Neural cell (in vitro differentiated cells): ENCODE measurements around the gene GPR42. TPM values are rescaled to one million over a fixed set of nuclear protein-coding genes. Genes with fewer than 3 reads are reported as not detected.

ENCODE experiments used
- H2AFZ ChIP-seq: fragments of 200-600, 300-800 bp; sonication (generic), shearing (Covaris generic); 2 replicates; pipeline ENCODE4 v1.6.0; 2014; ENCODE audit warnings: low read depth, mild to moderate bottlenecking, antibody characterized with exemption, low read length, moderate library complexity
- H3F3A ChIP-seq: fragments of 200-600 bp; shearing (Covaris generic); 2 replicates; pipeline ENCODE4 v1.6.1; 2016; ENCODE audit warnings: mild to moderate bottlenecking, moderate library complexity, mixed read lengths, antibody characterized with exemption, low read length; ENCODE audit not compliant: insufficient read depth, poor library complexity, severe bottlenecking
- H3K27ac ChIP-seq: fragments of 200-600, 300-800 bp; sonication (generic), shearing (Covaris generic); 2 replicates; pipeline ENCODE4 v1.5.1; 2014; ENCODE audit warnings: mild to moderate bottlenecking, low read length, moderate library complexity
- H3K27me3 ChIP-seq: fragments of 300-800, 200-600 bp; sonication (generic), shearing (Covaris generic); 2 replicates; pipeline ENCODE4 v1.6.0; 2014; ENCODE audit warnings: mild to moderate bottlenecking, low read depth, low read length, moderate library complexity; ENCODE audit not compliant: insufficient read depth
- H3K36me3 ChIP-seq: fragments of 300-800, 200-600 bp; sonication (generic), shearing (Covaris generic); 2 replicates; pipeline ENCODE4 v1.5.1; 2014; ENCODE audit warnings: mild to moderate bottlenecking, antibody characterized with exemption, low read length, moderate library complexity; ENCODE audit not compliant: insufficient read depth
- H3K4me2 ChIP-seq: fragments of 300-800, 200-600 bp; sonication (generic), shearing (Covaris generic); 2 replicates; pipeline ENCODE4 v1.6.0; 2014; ENCODE audit warnings: mild to moderate bottlenecking, low read length
- H3K4me3 ChIP-seq: fragments of 300-800, 200-600 bp; sonication (generic), shearing (Covaris generic); 2 replicates; pipeline ENCODE4 v1.5.1; 2014; ENCODE audit warnings: mild to moderate bottlenecking, low read length, moderate library complexity
- H3K79me2 ChIP-seq: fragments of 200-600 bp; shearing (Covaris generic); replicated peaks from 2 replicates; pipeline ENCODE4 v1.6.0; 2014; ENCODE audit warnings: mild to moderate bottlenecking, low read length, moderate library complexity; ENCODE audit not compliant: insufficient read depth
- H3K9ac ChIP-seq: fragments of 300-800, 200-600 bp; sonication (generic), shearing (Covaris generic); 2 replicates; pipeline ENCODE4 v1.6.1; 2016; ENCODE audit warnings: mild to moderate bottlenecking, low read length, mixed read lengths
- H3K9me2 ChIP-seq: fragments of 200-600 bp; shearing (Covaris generic); 2 replicates; pipeline ENCODE4 v1.6.1; 2016; ENCODE audit warnings: mild to moderate bottlenecking, low read length, mixed read lengths; ENCODE audit not compliant: insufficient read depth
- H3K9me3 ChIP-seq: fragments of 200-600, 300-800 bp; sonication (generic), shearing (Covaris generic); 2 replicates; pipeline ENCODE4 v1.6.1; 2016; ENCODE audit warnings: mild to moderate bottlenecking, mixed run types, low read length, moderate library complexity, mixed read lengths
- H4K20me1 ChIP-seq: fragments of 200-600 bp; shearing (Covaris generic); 2 replicates; pipeline ENCODE4 v1.6.1; 2016; ENCODE audit warnings: mild to moderate bottlenecking, mixed run types; ENCODE audit not compliant: insufficient read depth
- EP300 ChIP-seq: fragments of 450-650 bp; conservative IDR thresholded peaks from 2 replicates; pipeline ENCODE4 v1.6.1; 2014; ENCODE audit warnings: antibody characterized with exemption, mild to moderate bottlenecking, moderate library complexity; ENCODE audit not compliant: poor library complexity, severe bottlenecking
- EZH2 ChIP-seq: fragments of 200-600, 300-800 bp; shearing (Covaris generic), sonication (generic); IDR thresholded peaks from 2 replicates; pipeline ENCODE4 v1.6.1; 2014; ENCODE audit warnings: antibody characterized with exemption, low read length, borderline replicate concordance, mild to moderate bottlenecking; ENCODE audit not compliant: insufficient read depth, poor library complexity, severe bottlenecking
- MXI1 ChIP-seq: fragments of 450-650 bp; conservative IDR thresholded peaks from 2 replicates; pipeline ENCODE4 v1.6.1; 2014; ENCODE audit warnings: antibody characterized with exemption, mild to moderate bottlenecking; ENCODE audit not compliant: poor library complexity, severe bottlenecking
- POLR2AphosphoS5 ChIP-seq: IDR thresholded peaks from 2 replicates; pipeline ENCODE4 v1.6.1; 2012
- RAD21 ChIP-seq: fragments of 450-650 bp; conservative IDR thresholded peaks from 2 replicates; pipeline ENCODE4 v1.6.1; 2014; ENCODE audit warnings: antibody characterized with exemption, mild to moderate bottlenecking, moderate library complexity
- SMC3 ChIP-seq: fragments of 450-650 bp; conservative IDR thresholded peaks from 2 replicates; pipeline ENCODE4 v1.6.1; 2014; ENCODE audit warnings: antibody characterized with exemption, mild to moderate bottlenecking, moderate library complexity; ENCODE audit not compliant: poor library complexity
- TAF1 ChIP-seq: IDR thresholded peaks from 2 replicates; pipeline ENCODE4 v1.6.1; 2012; ENCODE audit warnings: low read depth
- polyA plus RNA-seq: library from polyadenylated mRNA; depleted of rRNA; stranded (reverse); fragments of >200 nt; gene quantifications from 2 replicates; pipeline ENCODE4 v1.2.3, GENCODE V29; 2014
- TF ChIP-seq, protein P1 (sequence below): IDR thresholded peaks from 2 replicates; pipeline ENCODE4 v1.6.1; 2012; ENCODE audit warnings: borderline replicate concordance
- TF ChIP-seq, protein P2 (sequence below): fragments of 450-650 bp; IDR thresholded peaks from 2 replicates; pipeline ENCODE4 v1.5.1; 2014; ENCODE audit warnings: antibody characterized with exemption, mild to moderate bottlenecking, moderate library complexity; ENCODE audit not compliant: poor library complexity, severe bottlenecking

Gene GPR42
- polyA plus RNA-seq, 1 donor from 2014 or later, result not detected

DNA sequence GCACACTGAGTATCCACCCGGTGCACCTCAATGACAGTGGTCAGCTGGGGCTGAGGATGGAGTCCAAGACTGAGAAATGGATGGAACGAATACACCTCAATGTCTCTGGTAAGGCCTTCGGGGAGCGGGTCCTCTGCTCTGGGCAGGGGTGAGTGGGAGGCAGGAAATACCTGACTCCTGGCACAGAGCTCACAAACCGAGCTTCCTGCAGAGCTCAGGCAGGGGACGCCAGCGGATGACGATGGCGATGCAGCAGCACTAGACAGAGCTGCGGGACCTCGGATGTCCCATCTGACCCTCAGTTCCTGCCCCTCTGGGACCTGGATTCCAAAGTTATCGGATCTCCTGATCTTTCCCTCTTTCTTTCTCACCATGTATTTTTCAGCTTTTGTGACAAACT lies 38.1 kb upstream of the GPR42 start:
- Histone ChIP-seq H4K20me1 (no peaks in the 10 kb centered on the region), H3K9ac (no peak overlapping the region), H2AFZ (no peak overlapping the region), H3K27me3 (no peaks in the 10 kb centered on the region), H3K4me3 (no peak overlapping the region), H3K36me3 (no peaks in the 10 kb centered on the region), H3K79me2 (no peaks in the 10 kb centered on the region), H3K27ac (no peak overlapping the region), H3K9me2 (no peaks in the 10 kb centered on the region), H3F3A (no peaks in the 10 kb centered on the region), H3K9me3 (no peaks in the 10 kb centered on the region), H3K4me2 (no peak overlapping the region)
- TF ChIP-seq EZH2 (no peak), RAD21 (no peak), TAF1 (no peak), POLR2AphosphoS5 (no peak), MXI1 (no peak), EP300 (no peak), SMC3 (no peak)
- TF ChIP-seq, protein P1, sequence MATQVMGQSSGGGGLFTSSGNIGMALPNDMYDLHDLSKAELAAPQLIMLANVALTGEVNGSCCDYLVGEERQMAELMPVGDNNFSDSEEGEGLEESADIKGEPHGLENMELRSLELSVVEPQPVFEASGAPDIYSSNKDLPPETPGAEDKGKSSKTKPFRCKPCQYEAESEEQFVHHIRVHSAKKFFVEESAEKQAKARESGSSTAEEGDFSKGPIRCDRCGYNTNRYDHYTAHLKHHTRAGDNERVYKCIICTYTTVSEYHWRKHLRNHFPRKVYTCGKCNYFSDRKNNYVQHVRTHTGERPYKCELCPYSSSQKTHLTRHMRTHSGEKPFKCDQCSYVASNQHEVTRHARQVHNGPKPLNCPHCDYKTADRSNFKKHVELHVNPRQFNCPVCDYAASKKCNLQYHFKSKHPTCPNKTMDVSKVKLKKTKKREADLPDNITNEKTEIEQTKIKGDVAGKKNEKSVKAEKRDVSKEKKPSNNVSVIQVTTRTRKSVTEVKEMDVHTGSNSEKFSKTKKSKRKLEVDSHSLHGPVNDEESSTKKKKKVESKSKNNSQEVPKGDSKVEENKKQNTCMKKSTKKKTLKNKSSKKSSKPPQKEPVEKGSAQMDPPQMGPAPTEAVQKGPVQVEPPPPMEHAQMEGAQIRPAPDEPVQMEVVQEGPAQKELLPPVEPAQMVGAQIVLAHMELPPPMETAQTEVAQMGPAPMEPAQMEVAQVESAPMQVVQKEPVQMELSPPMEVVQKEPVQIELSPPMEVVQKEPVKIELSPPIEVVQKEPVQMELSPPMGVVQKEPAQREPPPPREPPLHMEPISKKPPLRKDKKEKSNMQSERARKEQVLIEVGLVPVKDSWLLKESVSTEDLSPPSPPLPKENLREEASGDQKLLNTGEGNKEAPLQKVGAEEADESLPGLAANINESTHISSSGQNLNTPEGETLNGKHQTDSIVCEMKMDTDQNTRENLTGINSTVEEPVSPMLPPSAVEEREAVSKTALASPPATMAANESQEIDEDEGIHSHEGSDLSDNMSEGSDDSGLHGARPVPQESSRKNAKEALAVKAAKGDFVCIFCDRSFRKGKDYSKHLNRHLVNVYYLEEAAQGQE, result no peak
- TF ChIP-seq, protein P2, sequence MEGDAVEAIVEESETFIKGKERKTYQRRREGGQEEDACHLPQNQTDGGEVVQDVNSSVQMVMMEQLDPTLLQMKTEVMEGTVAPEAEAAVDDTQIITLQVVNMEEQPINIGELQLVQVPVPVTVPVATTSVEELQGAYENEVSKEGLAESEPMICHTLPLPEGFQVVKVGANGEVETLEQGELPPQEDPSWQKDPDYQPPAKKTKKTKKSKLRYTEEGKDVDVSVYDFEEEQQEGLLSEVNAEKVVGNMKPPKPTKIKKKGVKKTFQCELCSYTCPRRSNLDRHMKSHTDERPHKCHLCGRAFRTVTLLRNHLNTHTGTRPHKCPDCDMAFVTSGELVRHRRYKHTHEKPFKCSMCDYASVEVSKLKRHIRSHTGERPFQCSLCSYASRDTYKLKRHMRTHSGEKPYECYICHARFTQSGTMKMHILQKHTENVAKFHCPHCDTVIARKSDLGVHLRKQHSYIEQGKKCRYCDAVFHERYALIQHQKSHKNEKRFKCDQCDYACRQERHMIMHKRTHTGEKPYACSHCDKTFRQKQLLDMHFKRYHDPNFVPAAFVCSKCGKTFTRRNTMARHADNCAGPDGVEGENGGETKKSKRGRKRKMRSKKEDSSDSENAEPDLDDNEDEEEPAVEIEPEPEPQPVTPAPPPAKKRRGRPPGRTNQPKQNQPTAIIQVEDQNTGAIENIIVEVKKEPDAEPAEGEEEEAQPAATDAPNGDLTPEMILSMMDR, result no peak

DNA sequence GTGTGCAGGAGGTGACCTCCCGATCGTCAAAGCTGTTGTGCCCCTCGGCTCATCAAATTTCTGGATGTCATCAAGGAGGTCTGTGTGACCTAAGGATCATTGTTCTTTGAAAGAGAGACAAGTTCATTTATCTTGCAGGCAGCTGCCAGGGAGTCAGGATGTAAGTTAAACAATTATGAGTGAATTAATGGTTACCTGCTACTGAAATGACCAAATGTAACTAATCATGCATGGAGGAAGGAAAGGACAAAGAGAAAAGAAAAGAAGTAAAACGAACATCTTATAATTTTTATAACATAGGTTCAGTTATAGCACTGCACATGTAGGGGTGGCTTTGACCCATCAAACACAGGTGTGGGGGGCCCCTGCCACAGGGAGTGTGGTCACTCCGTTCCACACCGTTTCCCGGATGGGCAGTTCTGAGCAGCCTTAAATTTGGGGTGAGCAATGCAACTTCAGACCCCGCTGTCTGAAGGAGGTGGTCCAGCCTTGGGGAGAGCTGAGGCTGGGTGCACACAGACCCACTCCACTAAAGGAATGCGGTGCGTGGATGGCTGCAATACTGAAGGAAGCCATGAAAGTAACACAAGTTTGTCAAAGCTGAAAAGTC lies 36.6 kb upstream of the GPR42 start:
- H3K4me3 ChIP-seq, result no peak overlapping the region

More for the DNA sequence above, 36.6 kb upstream of the GPR42 start:
- Histone ChIP-seq H3K79me2 (no peaks in the 10 kb centered on the region), H3K27me3 (no peaks in the 10 kb centered on the region), H3K9ac (no peak overlapping the region), H3K36me3 (no peaks in the 10 kb centered on the region), H2AFZ (no peak overlapping the region), H4K20me1 (no peaks in the 10 kb centered on the region), H3K4me2 (no peak overlapping the region), H3K9me3 (no peaks in the 10 kb centered on the region), H3K9me2 (no peaks in the 10 kb centered on the region), H3F3A (no peaks in the 10 kb centered on the region), H3K27ac (no peak overlapping the region)
- TF ChIP-seq, protein P1, result no peak
- TF ChIP-seq RAD21 (no peak), TAF1 (no peak), MXI1 (no peak), POLR2AphosphoS5 (no peak), EZH2 (no peak), SMC3 (no peak), EP300 (no peak)
- TF ChIP-seq, protein P2, result no peak
